Neural cell (in vitro differentiated cells): ENCODE measurements around the gene ARL5A. TPM values are rescaled to one million over a fixed set of nuclear protein-coding genes. Genes with fewer than 3 reads are reported as not detected.

ENCODE experiments used
- H2AFZ ChIP-seq: fragments of 200-600, 300-800 bp; sonication (generic), shearing (Covaris generic); 2 replicates; pipeline ENCODE4 v1.6.0; 2014; ENCODE audit warnings: low read depth, mild to moderate bottlenecking, antibody characterized with exemption, low read length, moderate library complexity
- H3F3A ChIP-seq: fragments of 200-600 bp; shearing (Covaris generic); 2 replicates; pipeline ENCODE4 v1.6.1; 2016; ENCODE audit warnings: mild to moderate bottlenecking, moderate library complexity, mixed read lengths, antibody characterized with exemption, low read length; ENCODE audit not compliant: insufficient read depth, poor library complexity, severe bottlenecking
- H3K27ac ChIP-seq: fragments of 200-600, 300-800 bp; sonication (generic), shearing (Covaris generic); 2 replicates; pipeline ENCODE4 v1.5.1; 2014; ENCODE audit warnings: mild to moderate bottlenecking, low read length, moderate library complexity
- H3K27me3 ChIP-seq: fragments of 300-800, 200-600 bp; sonication (generic), shearing (Covaris generic); 2 replicates; pipeline ENCODE4 v1.6.0; 2014; ENCODE audit warnings: mild to moderate bottlenecking, low read depth, low read length, moderate library complexity; ENCODE audit not compliant: insufficient read depth
- H3K36me3 ChIP-seq: fragments of 300-800, 200-600 bp; sonication (generic), shearing (Covaris generic); 2 replicates; pipeline ENCODE4 v1.5.1; 2014; ENCODE audit warnings: mild to moderate bottlenecking, antibody characterized with exemption, low read length, moderate library complexity; ENCODE audit not compliant: insufficient read depth
- H3K4me2 ChIP-seq: fragments of 300-800, 200-600 bp; sonication (generic), shearing (Covaris generic); 2 replicates; pipeline ENCODE4 v1.6.0; 2014; ENCODE audit warnings: mild to moderate bottlenecking, low read length
- H3K4me3 ChIP-seq: fragments of 300-800, 200-600 bp; sonication (generic), shearing (Covaris generic); 2 replicates; pipeline ENCODE4 v1.5.1; 2014; ENCODE audit warnings: mild to moderate bottlenecking, low read length, moderate library complexity
- H3K79me2 ChIP-seq: fragments of 200-600 bp; shearing (Covaris generic); replicated peaks from 2 replicates; pipeline ENCODE4 v1.6.0; 2014; ENCODE audit warnings: mild to moderate bottlenecking, low read length, moderate library complexity; ENCODE audit not compliant: insufficient read depth
- H3K9ac ChIP-seq: fragments of 300-800, 200-600 bp; sonication (generic), shearing (Covaris generic); 2 replicates; pipeline ENCODE4 v1.6.1; 2016; ENCODE audit warnings: mild to moderate bottlenecking, low read length, mixed read lengths
- H3K9me2 ChIP-seq: fragments of 200-600 bp; shearing (Covaris generic); 2 replicates; pipeline ENCODE4 v1.6.1; 2016; ENCODE audit warnings: mild to moderate bottlenecking, low read length, mixed read lengths; ENCODE audit not compliant: insufficient read depth
- H3K9me3 ChIP-seq: fragments of 200-600, 300-800 bp; sonication (generic), shearing (Covaris generic); 2 replicates; pipeline ENCODE4 v1.6.1; 2016; ENCODE audit warnings: mild to moderate bottlenecking, mixed run types, low read length, moderate library complexity, mixed read lengths
- H4K20me1 ChIP-seq: fragments of 200-600 bp; shearing (Covaris generic); 2 replicates; pipeline ENCODE4 v1.6.1; 2016; ENCODE audit warnings: mild to moderate bottlenecking, mixed run types; ENCODE audit not compliant: insufficient read depth
- EP300 ChIP-seq: fragments of 450-650 bp; conservative IDR thresholded peaks from 2 replicates; pipeline ENCODE4 v1.6.1; 2014; ENCODE audit warnings: antibody characterized with exemption, mild to moderate bottlenecking, moderate library complexity; ENCODE audit not compliant: poor library complexity, severe bottlenecking
- EZH2 ChIP-seq: fragments of 200-600, 300-800 bp; shearing (Covaris generic), sonication (generic); IDR thresholded peaks from 2 replicates; pipeline ENCODE4 v1.6.1; 2014; ENCODE audit warnings: antibody characterized with exemption, low read length, borderline replicate concordance, mild to moderate bottlenecking; ENCODE audit not compliant: insufficient read depth, poor library complexity, severe bottlenecking
- MXI1 ChIP-seq: fragments of 450-650 bp; conservative IDR thresholded peaks from 2 replicates; pipeline ENCODE4 v1.6.1; 2014; ENCODE audit warnings: antibody characterized with exemption, mild to moderate bottlenecking; ENCODE audit not compliant: poor library complexity, severe bottlenecking
- POLR2AphosphoS5 ChIP-seq: IDR thresholded peaks from 2 replicates; pipeline ENCODE4 v1.6.1; 2012
- RAD21 ChIP-seq: fragments of 450-650 bp; conservative IDR thresholded peaks from 2 replicates; pipeline ENCODE4 v1.6.1; 2014; ENCODE audit warnings: antibody characterized with exemption, mild to moderate bottlenecking, moderate library complexity
- SMC3 ChIP-seq: fragments of 450-650 bp; conservative IDR thresholded peaks from 2 replicates; pipeline ENCODE4 v1.6.1; 2014; ENCODE audit warnings: antibody characterized with exemption, mild to moderate bottlenecking, moderate library complexity; ENCODE audit not compliant: poor library complexity
- TAF1 ChIP-seq: IDR thresholded peaks from 2 replicates; pipeline ENCODE4 v1.6.1; 2012; ENCODE audit warnings: low read depth
- polyA plus RNA-seq: library from polyadenylated mRNA; depleted of rRNA; stranded (reverse); fragments of >200 nt; gene quantifications from 2 replicates; pipeline ENCODE4 v1.2.3, GENCODE V29; 2014
- TF ChIP-seq, protein P1 (sequence below): IDR thresholded peaks from 2 replicates; pipeline ENCODE4 v1.6.1; 2012; ENCODE audit warnings: borderline replicate concordance
- TF ChIP-seq, protein P2 (sequence below): fragments of 450-650 bp; IDR thresholded peaks from 2 replicates; pipeline ENCODE4 v1.5.1; 2014; ENCODE audit warnings: antibody characterized with exemption, mild to moderate bottlenecking, moderate library complexity; ENCODE audit not compliant: poor library complexity, severe bottlenecking

The ARL5A gene
- polyA plus RNA-seq, 1 donor from 2014 or later = 48.5 TPM

DNA sequence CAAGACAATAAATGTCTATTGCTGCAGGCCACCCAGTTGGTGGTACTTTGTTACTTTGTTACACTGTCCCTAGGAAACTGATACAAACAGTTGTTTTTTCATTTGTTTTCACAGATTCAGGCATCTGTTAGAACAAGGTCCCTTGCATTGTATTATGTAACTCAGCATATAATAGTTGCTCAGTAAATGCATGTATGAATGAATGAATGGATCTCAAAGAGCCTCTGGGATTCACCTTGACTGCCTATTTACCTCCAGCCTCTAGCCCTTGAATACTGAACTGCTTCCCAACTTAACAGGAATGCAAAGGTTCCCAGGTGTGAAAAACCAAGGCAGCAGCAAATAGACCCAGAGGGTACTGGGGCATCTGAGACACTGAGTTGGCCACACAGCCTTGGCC, 66.5 kb downstream of the ARL5A start:
- H3F3A ChIP-seq = no peaks in the 10 kb centered on the region
- no peaks in the 10 kb centered on the region for H3K9me3 ChIP-seq
- no peaks in the 10 kb centered on the region for H3K9me2 ChIP-seq
- H3K27ac ChIP-seq = no peak overlapping the region
- TF ChIP-seq TAF1 (no peak), EP300 (no peak), POLR2AphosphoS5 (no peak), EZH2 (no peak), SMC3 (no peak), RAD21 (no peak)
- TF ChIP-seq, protein P1, sequence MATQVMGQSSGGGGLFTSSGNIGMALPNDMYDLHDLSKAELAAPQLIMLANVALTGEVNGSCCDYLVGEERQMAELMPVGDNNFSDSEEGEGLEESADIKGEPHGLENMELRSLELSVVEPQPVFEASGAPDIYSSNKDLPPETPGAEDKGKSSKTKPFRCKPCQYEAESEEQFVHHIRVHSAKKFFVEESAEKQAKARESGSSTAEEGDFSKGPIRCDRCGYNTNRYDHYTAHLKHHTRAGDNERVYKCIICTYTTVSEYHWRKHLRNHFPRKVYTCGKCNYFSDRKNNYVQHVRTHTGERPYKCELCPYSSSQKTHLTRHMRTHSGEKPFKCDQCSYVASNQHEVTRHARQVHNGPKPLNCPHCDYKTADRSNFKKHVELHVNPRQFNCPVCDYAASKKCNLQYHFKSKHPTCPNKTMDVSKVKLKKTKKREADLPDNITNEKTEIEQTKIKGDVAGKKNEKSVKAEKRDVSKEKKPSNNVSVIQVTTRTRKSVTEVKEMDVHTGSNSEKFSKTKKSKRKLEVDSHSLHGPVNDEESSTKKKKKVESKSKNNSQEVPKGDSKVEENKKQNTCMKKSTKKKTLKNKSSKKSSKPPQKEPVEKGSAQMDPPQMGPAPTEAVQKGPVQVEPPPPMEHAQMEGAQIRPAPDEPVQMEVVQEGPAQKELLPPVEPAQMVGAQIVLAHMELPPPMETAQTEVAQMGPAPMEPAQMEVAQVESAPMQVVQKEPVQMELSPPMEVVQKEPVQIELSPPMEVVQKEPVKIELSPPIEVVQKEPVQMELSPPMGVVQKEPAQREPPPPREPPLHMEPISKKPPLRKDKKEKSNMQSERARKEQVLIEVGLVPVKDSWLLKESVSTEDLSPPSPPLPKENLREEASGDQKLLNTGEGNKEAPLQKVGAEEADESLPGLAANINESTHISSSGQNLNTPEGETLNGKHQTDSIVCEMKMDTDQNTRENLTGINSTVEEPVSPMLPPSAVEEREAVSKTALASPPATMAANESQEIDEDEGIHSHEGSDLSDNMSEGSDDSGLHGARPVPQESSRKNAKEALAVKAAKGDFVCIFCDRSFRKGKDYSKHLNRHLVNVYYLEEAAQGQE = no peak
- TF ChIP-seq, protein P2, sequence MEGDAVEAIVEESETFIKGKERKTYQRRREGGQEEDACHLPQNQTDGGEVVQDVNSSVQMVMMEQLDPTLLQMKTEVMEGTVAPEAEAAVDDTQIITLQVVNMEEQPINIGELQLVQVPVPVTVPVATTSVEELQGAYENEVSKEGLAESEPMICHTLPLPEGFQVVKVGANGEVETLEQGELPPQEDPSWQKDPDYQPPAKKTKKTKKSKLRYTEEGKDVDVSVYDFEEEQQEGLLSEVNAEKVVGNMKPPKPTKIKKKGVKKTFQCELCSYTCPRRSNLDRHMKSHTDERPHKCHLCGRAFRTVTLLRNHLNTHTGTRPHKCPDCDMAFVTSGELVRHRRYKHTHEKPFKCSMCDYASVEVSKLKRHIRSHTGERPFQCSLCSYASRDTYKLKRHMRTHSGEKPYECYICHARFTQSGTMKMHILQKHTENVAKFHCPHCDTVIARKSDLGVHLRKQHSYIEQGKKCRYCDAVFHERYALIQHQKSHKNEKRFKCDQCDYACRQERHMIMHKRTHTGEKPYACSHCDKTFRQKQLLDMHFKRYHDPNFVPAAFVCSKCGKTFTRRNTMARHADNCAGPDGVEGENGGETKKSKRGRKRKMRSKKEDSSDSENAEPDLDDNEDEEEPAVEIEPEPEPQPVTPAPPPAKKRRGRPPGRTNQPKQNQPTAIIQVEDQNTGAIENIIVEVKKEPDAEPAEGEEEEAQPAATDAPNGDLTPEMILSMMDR = no peak
- no peak overlapping the region for H3K4me3 ChIP-seq
- H3K79me2 ChIP-seq = no peaks in the 10 kb centered on the region
- no peak overlapping the region for H2AFZ ChIP-seq
- H3K27me3 ChIP-seq = no peaks in the 10 kb centered on the region
- no peaks in the 10 kb centered on the region for H3K36me3 ChIP-seq
- no peak overlapping the region for H3K4me2 ChIP-seq
- H3K9ac ChIP-seq = no peak overlapping the region
- no peaks in the 10 kb centered on the region for H4K20me1 ChIP-seq

DNA sequence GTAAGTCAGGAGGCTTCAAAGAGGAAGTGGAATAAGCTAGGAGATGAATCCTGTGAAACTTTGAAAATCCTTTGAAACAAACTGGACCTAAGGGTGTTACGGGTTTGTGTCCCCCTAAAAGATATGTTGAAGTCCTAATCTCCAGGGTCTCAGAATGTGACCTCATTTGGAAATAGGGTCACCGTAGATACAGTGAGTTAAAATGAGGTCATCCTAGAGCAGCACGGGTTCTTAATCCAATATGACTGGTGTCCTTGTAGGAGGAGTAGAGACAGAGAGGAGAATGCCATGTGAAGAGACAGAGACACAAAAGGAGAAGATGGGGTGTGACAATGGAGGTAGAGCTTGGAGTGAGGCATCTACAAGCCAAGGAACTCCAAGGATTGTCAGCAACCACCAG, 67.0 kb downstream of the ARL5A start:
- Histone ChIP-seq H3K4me3 (no peak overlapping the region), H3K9ac (no peak overlapping the region), H3K27ac (no peak overlapping the region), H3K36me3 (no peaks in the 10 kb centered on the region), H3K79me2 (no peaks in the 10 kb centered on the region), H3K4me2 (no peak overlapping the region), H3K27me3 (no peaks in the 10 kb centered on the region), H4K20me1 (no peaks in the 10 kb centered on the region), H3K9me2 (no peaks in the 10 kb centered on the region), H3K9me3 (no peaks in the 10 kb centered on the region), H3F3A (no peaks in the 10 kb centered on the region), H2AFZ (no peak overlapping the region)
- TF ChIP-seq RAD21 (no peak), EZH2 (no peak), TAF1 (no peak), SMC3 (no peak), POLR2AphosphoS5 (no peak), EP300 (no peak), MXI1 (no peak)
- TF ChIP-seq, protein P2 = no peak
- TF ChIP-seq, protein P1 = no peak
